D721Med (cell line): ENCODE data around the gene PRDX2.
A peak's percentile ranks its signal among the peaks of the same experiment; 100 is the strongest.

Source experiments
- DNase-seq: peaks from one replicate; pipeline ENCODE4 v3.0.0; 2011; ENCODE audit warnings: low spot score; ENCODE audit not compliant: insufficient read length
- FAIRE-seq: peaks from 2 replicates; lab custom pipeline; 2011; peaks lifted over from hg19 to GRCh38; lab: Jason Lieb, UNC
- CTCF ChIP-seq: IDR thresholded peaks from 2 replicates; pipeline ENCODE4 v1.5.1; 2012; ENCODE audit warnings: mild to moderate bottlenecking, control low read depth; ENCODE audit not compliant: insufficient read depth; ENCODE audit errors: missing control alignments

The PRDX2 gene

GRCh38 chr19:12815088-12815487, 13.5 kb upstream of the PRDX2 start:
- no peak for TF ChIP-seq CTCF
- DNase-seq = no peak
- FAIRE-seq = no peak

- no peak for TF ChIP-seq CTCF
- DNase-seq = peak; percentile 96
- no peak for FAIRE-seq
Measured at GRCh38 chr19:12806242-12807081, 4.9 kb upstream of the PRDX2 start, which contains the start of gene RNASEH2A. RNASEH2A (plus strand) TSS chr19:12806584; CDS start chr19:12806674, 90 bp downstream.

GRCh38 chr19:12804051-12804450, 2.5 kb upstream of the PRDX2 start:
- FAIRE-seq = no peak

GRCh38 chr19:12802267-12803106, 887 bp upstream of the PRDX2 start:
- TF ChIP-seq CTCF = no peak
- DNase-seq (no peak), FAIRE-seq (no peak)

More at GRCh38 chr19:12804051-12804450, 2.5 kb upstream of the PRDX2 start:
- no peak for TF ChIP-seq CTCF
- no peak for DNase-seq

- DNase-seq (no peak), FAIRE-seq (no peak)
- TF ChIP-seq CTCF = no peak
Measured at GRCh38 chr19:12800923-12801465, 606 bp downstream of the PRDX2 start.

GRCh38 chr19:12800466-12800770, 1.2 kb downstream of the PRDX2 start:
- DNase-seq = no peak
- TF ChIP-seq CTCF = no peak
- no peak for FAIRE-seq
